Keratinocyte (primary cell): ENCODE results near the gene AK1. TPM values are rescaled to one million over a fixed set of nuclear protein-coding genes. Genes with fewer than 3 reads are reported as not detected.

Source experiments
- DNase-seq: peaks from one replicate; pipeline ENCODE4 v3.0.0-alpha.2; 2011; ENCODE audit warnings: low read depth, missing footprints, low spot score
- FAIRE-seq: peaks from 2 replicates; lab custom pipeline; 2011; peaks lifted over from hg19 to GRCh38; lab: Jason Lieb, UNC
- H2AFZ ChIP-seq: 2 replicates; pipeline ENCODE4 v1.6.0; 2012; ENCODE audit warnings: low read length, control low read depth, inconsistent platforms; ENCODE audit not compliant: control insufficient read depth
- H3K27ac ChIP-seq: 2 replicates; pipeline ENCODE4 v1.5.1; 2011; ENCODE audit warnings: low read length; ENCODE audit not compliant: control insufficient read depth, insufficient read depth
- H3K27me3 ChIP-seq: 3 replicates; pipeline ENCODE4 v1.6.0; 2011; ENCODE audit warnings: low read length; ENCODE audit not compliant: control insufficient read depth, insufficient read depth; ENCODE audit errors: extremely low read depth
- H3K36me3 ChIP-seq, 2 experiments: 2 replicates in 1 of 2; 3 replicates in 1 of 2; pipeline ENCODE4 v1.5.1; 2011; ENCODE audit warnings: low read length in 2 of 2, mild to moderate bottlenecking in 1 of 2; ENCODE audit not compliant: control insufficient read depth in 2 of 2, insufficient read depth in 2 of 2; ENCODE audit errors: extremely low read depth in 1 of 2
- H3K4me1 ChIP-seq: 3 replicates; pipeline ENCODE4 v1.5.1; 2011; ENCODE audit warnings: low read length; ENCODE audit not compliant: control insufficient read depth, insufficient read depth; ENCODE audit errors: extremely low read depth
- H3K4me2 ChIP-seq: 3 replicates; pipeline ENCODE4 v1.6.0; 2011; ENCODE audit warnings: low read depth, low read length; ENCODE audit not compliant: control insufficient read depth, insufficient read depth; ENCODE audit errors: extremely low read depth
- H3K4me3 ChIP-seq, 3 experiments: fragments of 200-600 bp in 1 of 3; sonication (generic) in 1 of 3; 2 replicates in 2 of 3; 3 replicates in 1 of 3; pipeline ENCODE4 v1.5.1; 2011 to 2016; ENCODE audit warnings: low read length in 3 of 3, mild to moderate bottlenecking in 3 of 3, control low read depth in 2 of 3, inconsistent platforms in 1 of 3, low read depth in 1 of 3, mixed read lengths in 1 of 3, mixed run types in 1 of 3, moderate library complexity in 1 of 3; ENCODE audit not compliant: control insufficient read depth in 2 of 3, insufficient read depth in 2 of 3; ENCODE audit errors: extremely low read depth in 1 of 3
- H3K79me2 ChIP-seq: 2 replicates; pipeline ENCODE4 v1.6.0; 2012; ENCODE audit warnings: low read length; ENCODE audit not compliant: control insufficient read depth, insufficient read depth
- H3K9ac ChIP-seq: 3 replicates; pipeline ENCODE4 v1.6.0; 2011; ENCODE audit warnings: low read length; ENCODE audit not compliant: control insufficient read depth, insufficient read depth; ENCODE audit errors: extremely low read depth
- H3K9me1 ChIP-seq: 3 replicates; pipeline ENCODE4 v1.6.0; 2011; ENCODE audit warnings: low read length; ENCODE audit not compliant: control insufficient read depth, insufficient read depth; ENCODE audit errors: extremely low read depth
- H3K9me3 ChIP-seq: 2 replicates; pipeline ENCODE4 v1.5.1; 2012; ENCODE audit warnings: low read depth, low read length; ENCODE audit not compliant: control insufficient read depth
- H4K20me1 ChIP-seq: 3 replicates; pipeline ENCODE4 v1.6.0; 2011; ENCODE audit warnings: low read length; ENCODE audit not compliant: control insufficient read depth, insufficient read depth; ENCODE audit errors: extremely low read depth
- CTCF ChIP-seq, 3 experiments: IDR thresholded peaks in 1 of 3; conservative IDR thresholded peaks in 1 of 3; optimal IDR thresholded peaks in 1 of 3; 2 replicates in 2 of 3; 3 replicates in 1 of 3; pipeline versions ENCODE3 to v1.5.1; 2011; ENCODE audit warnings: low read length in 3 of 3, mild to moderate bottlenecking in 3 of 3, moderate library complexity in 2 of 3, control low read depth in 1 of 3, inconsistent platforms in 1 of 3; ENCODE audit not compliant: insufficient read depth in 2 of 3; ENCODE audit errors: extremely low read depth in 1 of 3
- EZH2 ChIP-seq: IDR thresholded peaks from one replicate; pipeline ENCODE4 v1.6.1; 2012; ENCODE audit warnings: inconsistent platforms, mild to moderate bottlenecking, low read length, moderate library complexity
- dilution Hi-C: fragments of 300-500 bp; cut with MboI; formaldehyde crosslinking; loops from one replicate; pipeline ENCODE4 v1.7.0; 2020; ENCODE audit warnings: low sequenced_read_pairs; ENCODE audit not compliant: extremely low pct_ligation_motif_present
- polyA plus RNA-seq, 5 experiments: library from polyadenylated mRNA; depleted of rRNA in 3 of 5; stranded (reverse) in 3 of 5; stranded (forward) in 1 of 5; unstranded in 1 of 5; fragments of >200 nt; gene quantifications; 1 replicate in 1 of 5; 2 replicates in 3 of 5; 3 replicates in 1 of 5; pipeline versions ENCODE4 v1.2.1 to v1.2.3, GENCODE V29; 2011 to 2012; ENCODE audit warnings: missing spikeins in 2 of 5, low read depth in 1 of 5, low replicate concordance in 1 of 5

AK1 gene
- polyA plus RNA-seq, 1 donor (not counting 4 experiments of a cell fraction or from before 2014, with no cell fraction given) = 40.2 TPM

GRCh38 chr9:127884976-127885490 lies 7.6 kb upstream of the AK1 start:
- DNase-seq = no peak
- H3K36me3 ChIP-seq = peaks cover 5 to 14% of the 10 kb centered on the region in 2 experiments
- H3K4me1 ChIP-seq = no peaks in the 10 kb centered on the region
- dilution Hi-C loops = no loop called here
- no peaks in the 10 kb centered on the region for H4K20me1 ChIP-seq
- H3K4me2 ChIP-seq = no peak overlapping the region
- no peaks in the 10 kb centered on the region for H3K27me3 ChIP-seq
- no peak overlapping the region for H3K27ac ChIP-seq
- no peak for FAIRE-seq
- no peak for TF ChIP-seq CTCF (optimal IDR thresholded peaks at IDR 0.05 in 1 of 3, IDR thresholded peaks at IDR 0.05 in 1 of 3, conservative IDR thresholded peaks at IDR 0.05 in 1 of 3; ENCODE audit: extremely low read depth in 1 of 3, insufficient read depth in 2 of 3, low read length in 3 of 3)
- no peak for TF ChIP-seq EZH2
- H3K9me3 ChIP-seq = no peaks in the 10 kb centered on the region
- H2AFZ ChIP-seq = no peak overlapping the region
- H3K79me2 ChIP-seq = no peaks in the 10 kb centered on the region
- no peak overlapping the region for H3K9ac ChIP-seq
- no peak overlapping the region for H3K4me3 ChIP-seq
- H3K9me1 ChIP-seq = no peaks in the 10 kb centered on the region

GRCh38 chr9:127884427-127884911 lies 7.0 kb upstream of the AK1 start:
- Histone ChIP-seq H3K36me3 (peaks cover 4 to 12% of the 10 kb centered on the region in 2 experiments), H3K4me3 (no peak overlapping the region), H3K4me2 (no peak overlapping the region), H3K9ac (no peak overlapping the region), H3K9me3 (no peaks in the 10 kb centered on the region), H3K9me1 (no peaks in the 10 kb centered on the region), H3K27me3 (no peaks in the 10 kb centered on the region), H3K79me2 (no peaks in the 10 kb centered on the region), H4K20me1 (no peaks in the 10 kb centered on the region), H2AFZ (no peak overlapping the region), H3K4me1 (no peaks in the 10 kb centered on the region), H3K27ac (no peak overlapping the region)
- FAIRE-seq (no peak), DNase-seq (no peak)
- TF ChIP-seq EZH2 = no peak
- TF ChIP-seq CTCF (optimal IDR thresholded peaks at IDR 0.05 in 1 of 3, IDR thresholded peaks at IDR 0.05 in 1 of 3, conservative IDR thresholded peaks at IDR 0.05 in 1 of 3; ENCODE audit: extremely low read depth in 1 of 3, insufficient read depth in 2 of 3, low read length in 3 of 3) = no peak
- dilution Hi-C loops = no loop called here
